Muscle layer of duodenum (tissue), 2 donors: Measurements from ENCODE around the gene NCK2.

Experiments used
- H3K27ac ChIP-seq: one replicate; pipeline ENCODE4 v1.7.0; 2013; ENCODE audit warnings: mild to moderate bottlenecking, low read length
- H3K27me3 ChIP-seq: one replicate; pipeline ENCODE4 v1.7.0; 2013; ENCODE audit warnings: low read depth, mild to moderate bottlenecking, control low read depth, low read length
- H3K36me3 ChIP-seq, 2 donors: one replicate each; pipeline ENCODE4 v1.7.0; 2013; ENCODE audit warnings: low read length in 2 of 2, control low read depth in 1 of 2, mild to moderate bottlenecking in 1 of 2; ENCODE audit not compliant: insufficient read depth in 2 of 2, control insufficient read depth in 1 of 2
- H3K4me1 ChIP-seq, 2 donors: one replicate each; pipeline ENCODE4 v1.7.0; 2013; ENCODE audit warnings: low read length in 2 of 2, mild to moderate bottlenecking in 2 of 2, control low read depth in 1 of 2, moderate library complexity in 1 of 2; ENCODE audit not compliant: insufficient read depth in 2 of 2, control insufficient read depth in 1 of 2
- H3K4me3 ChIP-seq, 2 donors: one replicate each; pipeline ENCODE4 v1.7.0; 2013; ENCODE audit warnings: low read length in 2 of 2, low read depth in 1 of 2, mild to moderate bottlenecking in 1 of 2
- H3K9me3 ChIP-seq, 2 donors: one replicate each; pipeline ENCODE4 v1.7.0; 2013; ENCODE audit warnings: low read length in 2 of 2, control low read depth in 1 of 2, mild to moderate bottlenecking in 1 of 2; ENCODE audit not compliant: control insufficient read depth in 1 of 2
- donor health status: healthy.

NCK2 gene

GRCh38 chr2:105924271-105924670 lies 179.6 kb downstream of the NCK2 start:
- H3K36me3 ChIP-seq = no peaks in the 10 kb centered on the region
- no peaks in the 10 kb centered on the region for H3K9me3 ChIP-seq
- H3K27ac ChIP-seq = no peak overlapping the region
- no peak overlapping the region for H3K4me3 ChIP-seq
- H3K27me3 ChIP-seq = no peaks in the 10 kb centered on the region
- H3K4me1 ChIP-seq = peaks cover 0 to 7% of the 10 kb centered on the region in 2 donors

GRCh38 chr2:105924932-105925331 lies 180.2 kb downstream of the NCK2 start:
- Histone ChIP-seq H3K27me3 (no peaks in the 10 kb centered on the region), H3K4me3 (no peak overlapping the region), H3K36me3 (no peaks in the 10 kb centered on the region), H3K27ac (no peak overlapping the region), H3K9me3 (no peaks in the 10 kb centered on the region), H3K4me1 (peaks cover 0 to 11% of the 10 kb centered on the region in 2 donors)

- H3K27me3 ChIP-seq = no peaks in the 10 kb centered on the region
- no peak overlapping the region for H3K27ac ChIP-seq
- no peaks in the 10 kb centered on the region for H3K36me3 ChIP-seq
- H3K9me3 ChIP-seq = no peaks in the 10 kb centered on the region
- peaks cover 0 to 11% of the 10 kb centered on the region in 2 donors for H3K4me1 ChIP-seq
- H3K4me3 ChIP-seq = no peak overlapping the region
Observed at GRCh38 chr2:105925390-105925789, 180.7 kb downstream of the NCK2 start.

- no peak overlapping the region for H3K27ac ChIP-seq
Observed at GRCh38 chr2:105926960-105927678, 182.4 kb downstream of the NCK2 start.

GRCh38 chr2:105928086-105928485 lies 183.4 kb downstream of the NCK2 start:
- H3K9me3 ChIP-seq = no peaks in the 10 kb centered on the region
- H3K4me1 ChIP-seq = peaks cover 0 to 11% of the 10 kb centered on the region in 2 donors
- no peaks in the 10 kb centered on the region for H3K36me3 ChIP-seq
- no peak overlapping the region for H3K27ac ChIP-seq
- no peak overlapping the region for H3K4me3 ChIP-seq
- H3K27me3 ChIP-seq = no peaks in the 10 kb centered on the region

More at GRCh38 chr2:105926960-105927678, 182.4 kb downstream of the NCK2 start:
- Histone ChIP-seq H3K27me3 (no peaks in the 10 kb centered on the region), H3K4me3 (no peak overlapping the region), H3K36me3 (no peaks in the 10 kb centered on the region), H3K9me3 (no peaks in the 10 kb centered on the region), H3K4me1 (peaks cover 0 to 11% of the 10 kb centered on the region in 2 donors)

GRCh38 chr2:105928563-105928962 lies 183.9 kb downstream of the NCK2 start:
- no peak overlapping the region for H3K27ac ChIP-seq
- peaks cover 0 to 11% of the 10 kb centered on the region in 2 donors for H3K4me1 ChIP-seq
- H3K9me3 ChIP-seq = no peaks in the 10 kb centered on the region
- no peaks in the 10 kb centered on the region for H3K27me3 ChIP-seq
- no peaks in the 10 kb centered on the region for H3K36me3 ChIP-seq
- H3K4me3 ChIP-seq = no peak overlapping the region

- Histone ChIP-seq H3K36me3 (no peaks in the 10 kb centered on the region), H3K27ac (no peak overlapping the region), H3K9me3 (no peaks in the 10 kb centered on the region), H3K27me3 (no peaks in the 10 kb centered on the region), H3K4me1 (peaks cover 0 to 16% of the 10 kb centered on the region in 2 donors), H3K4me3 (no peak overlapping the region)
Observed at GRCh38 chr2:105929516-105929915, 184.8 kb downstream of the NCK2 start.

- Histone ChIP-seq H3K27ac (no peak overlapping the region), H3K4me1 (peaks cover 0 to 16% of the 10 kb centered on the region in 2 donors), H3K4me3 (no peak overlapping the region), H3K9me3 (no peaks in the 10 kb centered on the region), H3K27me3 (no peaks in the 10 kb centered on the region), H3K36me3 (no peaks in the 10 kb centered on the region)
Observed at GRCh38 chr2:105932582-105932981, 187.9 kb downstream of the NCK2 start.

GRCh38 chr2:105933906-105934305 lies 189.2 kb downstream of the NCK2 start:
- peaks cover 0 to 13% of the 10 kb centered on the region in 2 donors for H3K4me1 ChIP-seq

GRCh38 chr2:105934467-105934866 lies 189.8 kb downstream of the NCK2 start:
- peaks cover 0 to 11% of the 10 kb centered on the region in 2 donors for H3K4me1 ChIP-seq
- H3K4me3 ChIP-seq = no peak overlapping the region
- H3K27me3 ChIP-seq = no peaks in the 10 kb centered on the region
- H3K9me3 ChIP-seq = no peaks in the 10 kb centered on the region
- H3K36me3 ChIP-seq = no peaks in the 10 kb centered on the region
- H3K27ac ChIP-seq = no peak overlapping the region

More at GRCh38 chr2:105933906-105934305, 189.2 kb downstream of the NCK2 start:
- no peak overlapping the region for H3K27ac ChIP-seq
- no peaks in the 10 kb centered on the region for H3K9me3 ChIP-seq
- H3K4me3 ChIP-seq = no peak overlapping the region
- no peaks in the 10 kb centered on the region for H3K36me3 ChIP-seq
- H3K27me3 ChIP-seq = no peaks in the 10 kb centered on the region

GRCh38 chr2:105935063-105935462 lies 190.4 kb downstream of the NCK2 start:
- Histone ChIP-seq H3K36me3 (no peaks in the 10 kb centered on the region), H3K27ac (no peak overlapping the region), H3K27me3 (no peaks in the 10 kb centered on the region), H3K9me3 (no peaks in the 10 kb centered on the region), H3K4me3 (no peak overlapping the region), H3K4me1 (peaks cover 0 to 9% of the 10 kb centered on the region in 2 donors)

- Histone ChIP-seq H3K36me3 (no peaks in the 10 kb centered on the region), H3K4me1 (peaks cover 0 to 9% of the 10 kb centered on the region in 2 donors), H3K27me3 (no peaks in the 10 kb centered on the region), H3K27ac (no peak overlapping the region), H3K4me3 (no peak overlapping the region), H3K9me3 (no peaks in the 10 kb centered on the region)
Observed at GRCh38 chr2:105936954-105937353, 192.2 kb downstream of the NCK2 start.
